NB4 (cell line): ENCODE results near the gene VMAC.

Source experiments
- CTCF ChIP-seq: IDR thresholded peaks from one replicate; pipeline ENCODE4 v1.5.1; 2012; ENCODE audit warnings: low read depth, low read length
- MAX ChIP-seq: IDR thresholded peaks from 2 replicates; pipeline ENCODE4 v1.6.1; 2011; ENCODE audit warnings: low read depth, low read length
- POLR2A ChIP-seq: IDR thresholded peaks from 2 replicates; pipeline ENCODE4 v1.6.1; 2011; ENCODE audit warnings: mild to moderate bottlenecking; ENCODE audit not compliant: insufficient read length; ENCODE audit errors: extremely low read depth

GRCh38 chr19:5952193-5953029 is 47.7 kb downstream of the VMAC start:
- no peak for TF ChIP-seq CTCF
- TF ChIP-seq POLR2A, result no peak
- TF ChIP-seq MAX, result no peak
